ENCODE data around the gene THOC6.

The THOC6 gene

DNA sequence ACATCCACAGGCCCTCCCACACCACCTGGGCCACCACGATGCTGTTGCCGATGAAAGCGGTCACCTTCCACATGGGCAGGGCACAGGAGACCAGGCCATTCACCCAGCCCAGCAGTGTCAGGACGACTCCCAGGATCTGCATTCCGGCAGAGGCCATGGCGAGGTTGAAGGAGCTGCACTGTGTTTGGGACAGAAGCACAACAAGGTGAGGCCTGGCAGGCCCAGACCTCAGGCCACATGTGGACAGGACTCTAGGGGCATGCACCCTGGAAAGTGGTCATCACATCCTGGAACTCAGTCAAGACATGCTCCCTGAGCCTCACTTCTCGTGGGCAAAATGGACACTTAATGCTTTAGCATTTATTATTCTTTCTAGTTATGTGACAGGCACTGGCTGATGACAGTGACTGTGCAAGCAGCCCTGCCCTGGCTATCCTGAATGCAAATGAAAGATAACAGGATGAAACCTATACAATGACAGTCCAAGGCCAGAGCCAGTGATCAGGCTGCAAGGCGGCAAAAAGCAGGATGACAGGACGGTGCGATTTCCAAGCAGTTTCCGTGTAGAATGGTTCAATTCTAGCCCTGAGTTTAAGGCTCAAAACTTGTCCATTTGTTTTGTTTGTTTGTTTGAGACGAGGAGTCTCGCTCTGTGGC lies 7.8 kb upstream of the THOC6 start:
- DNase-seq (ENCODE audit: low read depth), result no peak

DNA sequence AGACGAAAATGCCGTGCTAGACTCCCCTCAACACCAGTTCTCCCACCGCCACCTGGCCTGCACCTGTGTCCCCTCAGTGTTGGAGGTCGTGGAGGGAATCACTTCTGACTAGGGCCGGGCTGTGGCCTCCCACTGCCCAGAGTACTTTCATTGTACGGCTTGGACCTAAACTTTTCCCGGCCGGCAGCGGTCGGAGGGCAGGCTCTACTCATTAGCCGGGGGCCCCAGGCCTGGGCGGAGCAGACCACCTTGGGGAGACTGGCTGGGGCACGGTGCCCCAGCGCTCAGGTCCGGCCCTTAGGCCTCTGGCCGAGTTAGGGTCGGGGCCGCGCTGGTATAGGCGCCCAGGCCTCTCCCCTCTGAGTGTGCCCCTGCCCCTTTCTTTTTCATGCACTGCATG lies 6.5 kb upstream of the THOC6 start:
- no peak for DNase-seq (ENCODE audit: low read depth)

DNA sequence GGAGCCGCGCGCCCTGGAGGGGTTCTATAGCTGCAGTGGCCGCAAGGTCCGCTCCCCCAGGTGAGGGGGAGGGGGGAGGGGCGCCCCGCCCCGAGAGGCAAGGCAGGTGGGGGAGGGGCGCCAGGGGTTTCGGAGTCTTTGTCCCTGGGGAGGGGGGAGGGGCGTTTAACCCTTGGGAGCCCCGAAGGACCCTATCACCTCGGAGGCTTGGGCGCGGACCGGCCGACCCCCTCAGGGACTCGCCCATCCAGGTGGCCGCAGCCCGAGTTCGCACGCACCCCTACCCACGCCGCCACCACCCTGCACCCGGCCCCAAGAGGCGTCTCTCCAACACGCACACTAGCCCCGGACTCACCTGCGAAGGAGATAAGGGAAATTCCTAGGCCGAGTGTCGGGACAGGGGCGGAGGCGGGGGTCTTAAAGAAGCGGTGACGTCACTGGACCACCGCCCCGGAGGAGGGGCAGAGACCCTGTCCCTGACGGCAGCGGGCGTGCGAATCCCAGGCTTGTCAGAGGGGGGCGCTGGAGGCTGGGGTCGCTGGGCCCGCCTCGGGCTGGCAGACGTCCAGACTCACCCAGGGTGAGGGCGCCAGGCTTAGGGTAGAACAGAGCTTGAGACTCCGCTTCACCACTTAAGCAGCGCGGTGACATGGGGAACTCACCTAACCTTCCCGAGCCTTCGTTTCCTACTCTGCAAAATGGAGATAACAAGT lies 5.9 kb upstream of the THOC6 start, which contains the start of gene CLDN6:
TSS of gene CLDN6 (minus strand) at position 390 of the 713 bp plus-strand sequence. CDS start 2,162 bp downstream, outside the sequence.
- no peak for DNase-seq (ENCODE audit: low read depth)

DNA sequence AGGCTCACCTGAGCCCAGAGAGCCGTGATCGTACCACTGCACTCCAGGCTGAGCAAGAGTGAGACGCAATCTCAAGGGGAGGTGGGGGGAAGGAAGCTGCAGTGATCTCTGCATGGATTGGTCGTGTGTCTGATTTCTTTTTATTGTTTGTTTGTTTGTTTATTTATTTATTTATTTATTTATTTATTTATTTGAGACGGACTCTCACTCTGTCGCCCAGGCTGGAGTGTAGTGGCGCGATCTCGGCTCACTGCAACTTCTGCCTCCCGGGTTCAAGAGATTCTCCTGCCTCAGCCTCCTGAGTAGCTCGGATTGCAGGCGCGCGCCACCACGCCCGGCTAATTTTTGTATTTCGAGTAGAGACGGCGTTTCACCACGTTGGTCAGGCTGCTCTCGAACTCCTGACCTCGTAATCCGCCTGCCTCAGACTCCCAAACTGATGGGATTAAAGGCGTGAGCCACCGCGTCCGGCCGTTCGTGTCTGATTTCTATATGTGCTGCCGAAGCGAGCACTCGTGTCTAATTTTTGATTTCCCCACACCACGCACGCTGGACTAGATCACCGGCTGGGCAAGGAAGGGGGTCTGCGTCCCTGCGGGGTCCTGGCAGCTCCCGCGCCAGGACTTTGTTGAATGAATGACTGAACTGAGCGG lies 4.1 kb upstream of the THOC6 start:
- DNase-seq (ENCODE audit: low read depth), result no peak

DNA sequence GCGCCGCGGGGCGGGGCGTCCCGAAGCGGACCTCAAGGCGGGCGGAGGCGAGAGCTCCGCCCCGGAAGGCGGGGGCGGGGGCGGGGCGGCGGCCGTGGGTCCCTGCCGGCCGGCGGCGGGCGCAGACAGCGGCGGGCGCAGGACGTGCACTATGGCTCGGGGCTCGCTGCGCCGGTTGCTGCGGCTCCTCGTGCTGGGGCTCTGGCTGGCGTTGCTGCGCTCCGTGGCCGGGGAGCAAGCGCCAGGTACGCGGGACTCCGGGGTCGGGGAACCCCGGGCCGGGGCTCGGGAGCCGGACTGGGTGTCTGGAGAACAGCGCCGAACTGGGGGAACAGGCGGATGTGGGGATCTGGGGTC lies 3.6 kb upstream of the THOC6 start, which contains the start of gene TNFRSF12A:
TSS of gene TNFRSF12A (plus strand) at position 122 of the 357 bp plus-strand sequence. CDS start at position 152, 30 bp downstream.
- peak; percentile 83 for DNase-seq (ENCODE audit: low read depth)

DNA sequence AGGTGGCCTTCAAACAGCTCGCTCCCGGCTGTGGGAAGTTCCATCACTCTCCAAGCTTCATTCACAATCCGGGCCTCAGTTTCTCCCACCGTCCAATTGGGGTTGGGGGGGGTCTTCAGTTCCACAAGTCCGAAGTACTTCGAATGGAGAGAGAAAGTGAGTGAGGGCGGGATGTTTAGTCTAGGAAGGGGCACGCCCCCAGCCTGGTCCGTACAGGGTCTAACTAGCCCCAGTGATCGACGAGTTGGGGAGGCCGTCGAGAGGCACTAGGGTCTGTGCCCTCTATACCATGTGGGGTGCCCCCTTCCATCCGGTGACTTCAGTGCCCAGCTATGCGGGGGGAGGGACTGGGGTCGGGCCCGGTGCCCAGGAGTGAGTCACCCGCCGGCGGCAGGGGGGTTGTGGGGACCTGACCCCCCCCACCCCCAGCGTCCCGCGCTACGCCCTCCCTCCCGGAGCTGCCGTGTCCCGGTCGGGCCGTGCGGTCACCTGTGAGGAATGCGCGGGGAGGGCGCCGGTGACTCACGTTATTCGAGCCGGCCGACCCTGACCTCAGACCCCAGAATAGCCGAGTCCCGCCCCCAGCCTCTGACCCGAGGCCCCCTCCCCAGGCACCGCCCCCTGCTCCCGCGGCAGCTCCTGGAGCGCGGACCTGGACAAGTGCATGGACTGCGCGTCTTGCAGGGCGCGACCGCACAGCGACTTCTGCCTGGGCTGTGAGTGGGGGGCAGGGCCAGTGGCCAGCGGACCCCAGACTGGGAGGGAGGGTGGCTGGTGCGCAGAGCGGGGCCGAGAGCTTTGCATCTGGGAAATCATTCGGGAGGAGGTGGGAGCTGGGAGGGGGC lies 3.0 kb upstream of the THOC6 start:
- peak; percentile 93 for DNase-seq (ENCODE audit: low read depth)

DNA sequence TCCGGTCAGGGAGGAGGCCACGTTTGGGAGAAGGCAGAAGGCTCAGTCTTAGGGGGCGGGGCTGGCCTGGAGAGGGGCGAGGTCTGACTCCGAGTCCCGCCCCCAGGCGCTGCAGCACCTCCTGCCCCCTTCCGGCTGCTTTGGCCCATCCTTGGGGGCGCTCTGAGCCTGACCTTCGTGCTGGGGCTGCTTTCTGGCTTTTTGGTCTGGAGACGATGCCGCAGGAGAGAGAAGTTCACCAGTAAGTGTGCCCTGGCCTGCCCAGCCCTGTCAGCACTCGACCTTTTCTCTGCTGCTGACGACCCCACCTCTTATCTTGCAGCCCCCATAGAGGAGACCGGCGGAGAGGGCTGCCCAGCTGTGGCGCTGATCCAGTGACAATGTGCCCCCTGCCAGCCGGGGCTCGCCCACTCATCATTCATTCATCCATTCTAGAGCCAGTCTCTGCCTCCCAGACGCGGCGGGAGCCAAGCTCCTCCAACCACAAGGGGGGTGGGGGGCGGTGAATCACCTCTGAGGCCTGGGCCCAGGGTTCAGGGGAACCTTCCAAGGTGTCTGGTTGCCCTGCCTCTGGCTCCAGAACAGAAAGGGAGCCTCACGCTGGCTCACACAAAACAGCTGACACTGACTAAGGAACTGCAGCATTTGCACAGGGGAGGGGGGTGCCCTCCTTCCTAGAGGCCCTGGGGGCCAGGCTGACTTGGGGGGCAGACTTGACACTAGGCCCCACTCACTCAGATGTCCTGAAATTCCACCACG lies 2.2 kb upstream of the THOC6 start:
- DNase-seq (ENCODE audit: low read depth), result peak; percentile 97

DNA sequence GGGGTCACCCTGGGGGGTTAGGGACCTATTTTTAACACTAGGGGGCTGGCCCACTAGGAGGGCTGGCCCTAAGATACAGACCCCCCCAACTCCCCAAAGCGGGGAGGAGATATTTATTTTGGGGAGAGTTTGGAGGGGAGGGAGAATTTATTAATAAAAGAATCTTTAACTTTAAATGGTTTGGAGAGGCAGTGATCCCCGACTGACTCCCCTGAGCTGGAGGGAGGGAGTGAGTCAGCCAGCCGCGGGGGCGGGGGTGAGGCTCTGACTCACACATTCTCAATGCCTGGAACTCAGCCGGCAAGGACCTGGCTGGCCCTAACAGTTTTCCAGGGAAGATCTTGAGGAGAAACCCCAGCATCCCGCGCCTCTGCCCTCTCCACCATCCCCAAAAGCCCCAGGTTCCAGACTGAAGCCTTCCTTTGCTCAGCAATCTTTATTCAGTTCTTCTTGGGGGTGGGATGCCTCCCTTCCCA lies 1.6 kb upstream of the THOC6 start:
- DNase-seq (ENCODE audit: low read depth), result peak; percentile 96

DNA sequence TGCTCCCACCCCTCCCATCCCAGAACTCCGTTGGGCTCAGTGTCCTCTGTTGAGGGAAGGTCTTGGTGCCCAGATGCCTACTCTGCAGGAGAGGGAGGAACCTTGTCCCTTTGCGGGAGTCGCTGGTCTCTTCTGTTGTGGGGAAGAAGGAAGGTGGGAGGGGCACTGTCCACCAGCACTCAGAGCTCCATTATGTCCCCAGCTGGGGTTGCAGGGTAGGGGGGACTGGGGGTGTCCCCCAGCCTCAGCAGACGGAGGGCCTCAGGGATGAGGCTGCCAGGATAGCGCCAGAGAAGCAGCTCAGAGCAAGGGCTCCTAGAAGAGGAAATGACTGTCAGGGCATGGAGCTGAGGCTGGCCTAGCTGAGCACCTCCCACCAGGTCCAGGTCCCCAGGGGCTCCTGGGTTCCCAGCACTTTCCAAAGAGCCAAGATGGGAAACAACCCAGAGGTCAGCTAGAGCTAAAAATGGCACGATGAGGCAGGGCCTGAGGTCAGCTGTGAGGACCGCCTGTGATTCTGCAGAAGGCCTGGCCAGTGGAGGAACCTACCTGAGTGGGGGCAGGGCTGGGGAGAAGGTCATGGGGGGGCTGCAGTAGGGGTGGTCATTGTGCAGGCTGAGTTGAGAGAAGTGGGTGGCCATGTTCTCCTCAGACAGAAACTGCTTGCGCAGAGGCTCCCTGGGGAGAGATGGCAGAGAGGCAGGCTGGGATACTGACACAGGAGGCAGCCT lies 986 bp upstream of the THOC6 start:
- no peak for DNase-seq (ENCODE audit: low read depth)

DNA sequence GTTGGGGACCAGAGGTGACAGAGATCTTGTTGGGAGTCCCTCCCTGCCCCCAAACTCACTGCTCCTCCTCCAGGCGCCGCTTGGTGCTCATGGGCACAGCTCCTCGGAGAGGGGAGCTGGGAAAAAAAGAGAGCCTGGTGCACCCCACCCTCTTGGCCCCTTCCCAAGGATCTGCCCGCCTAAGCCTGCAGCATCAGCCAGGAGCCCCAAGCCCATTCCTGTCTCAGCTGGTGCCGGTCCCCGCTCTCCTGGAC lies 493 bp upstream of the THOC6 start:
- DNase-seq (ENCODE audit: low read depth), result peak; percentile 85

DNA sequence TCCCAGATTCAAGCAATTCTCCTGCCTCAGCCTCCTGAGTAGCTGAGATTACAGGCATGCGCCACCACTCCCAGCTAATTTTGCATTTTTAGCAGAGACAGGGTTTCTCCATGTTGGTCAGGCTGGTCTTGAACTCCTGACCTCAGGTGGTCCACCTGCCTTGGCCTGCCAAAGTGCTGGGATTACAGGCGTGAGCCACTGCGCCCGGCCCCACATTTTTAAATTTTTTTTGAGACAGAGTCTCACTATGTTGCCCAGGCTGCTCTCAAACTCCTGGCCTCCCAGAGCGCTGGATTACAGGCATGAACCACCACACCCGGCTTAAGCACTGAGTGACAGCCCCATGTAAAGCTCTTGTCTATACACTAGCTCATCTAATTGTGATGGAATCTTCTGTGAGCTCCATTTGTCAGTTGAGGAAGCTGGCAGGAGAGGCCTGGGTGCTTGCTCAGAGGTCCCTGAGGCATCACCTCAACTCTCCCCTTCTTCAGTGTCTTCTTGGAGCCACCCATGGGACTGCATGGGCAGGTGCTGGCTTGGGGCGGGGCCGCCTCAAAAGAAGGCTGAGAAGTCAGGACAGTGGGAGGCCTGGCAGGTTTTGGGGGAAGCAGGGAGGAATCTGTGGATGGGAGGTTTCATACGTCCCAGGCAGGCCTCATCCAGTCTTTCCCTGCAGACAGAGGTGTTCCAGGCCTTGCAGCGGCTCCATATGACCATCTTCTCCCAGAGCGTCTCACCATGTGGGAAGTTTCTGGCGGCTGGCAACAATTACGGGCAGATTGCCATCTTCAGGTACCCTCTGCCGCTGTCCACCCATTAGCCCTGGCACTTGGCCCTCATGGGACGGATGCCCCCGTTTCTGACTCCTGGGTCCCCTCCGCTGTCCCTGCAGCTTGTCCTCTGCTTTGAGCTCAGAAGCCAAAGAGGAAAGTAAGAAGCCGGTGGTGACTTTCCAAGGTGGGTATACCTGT lies 1.5 kb downstream of the THOC6 start:
- DNase-seq (ENCODE audit: low read depth), result no peak

DNA sequence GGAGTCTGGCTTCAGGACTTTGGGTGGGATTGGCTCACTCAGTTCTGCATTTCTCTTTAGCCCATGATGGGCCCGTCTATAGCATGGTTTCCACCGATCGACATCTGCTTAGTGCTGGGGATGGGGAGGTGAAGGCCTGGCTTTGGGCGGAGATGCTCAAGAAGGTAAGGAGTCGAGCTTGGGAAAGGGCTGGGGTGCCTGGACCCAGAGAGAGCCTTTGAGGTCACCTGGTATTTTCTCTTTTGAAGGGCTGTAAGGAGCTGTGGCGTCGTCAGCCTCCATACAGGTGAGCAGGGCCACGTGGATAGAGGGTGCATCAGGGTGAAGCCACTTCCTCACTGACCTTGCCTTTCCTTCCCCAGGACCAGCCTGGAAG lies 2.2 kb downstream of the THOC6 start:
- DNase-seq (ENCODE audit: low read depth), result no peak

DNA sequence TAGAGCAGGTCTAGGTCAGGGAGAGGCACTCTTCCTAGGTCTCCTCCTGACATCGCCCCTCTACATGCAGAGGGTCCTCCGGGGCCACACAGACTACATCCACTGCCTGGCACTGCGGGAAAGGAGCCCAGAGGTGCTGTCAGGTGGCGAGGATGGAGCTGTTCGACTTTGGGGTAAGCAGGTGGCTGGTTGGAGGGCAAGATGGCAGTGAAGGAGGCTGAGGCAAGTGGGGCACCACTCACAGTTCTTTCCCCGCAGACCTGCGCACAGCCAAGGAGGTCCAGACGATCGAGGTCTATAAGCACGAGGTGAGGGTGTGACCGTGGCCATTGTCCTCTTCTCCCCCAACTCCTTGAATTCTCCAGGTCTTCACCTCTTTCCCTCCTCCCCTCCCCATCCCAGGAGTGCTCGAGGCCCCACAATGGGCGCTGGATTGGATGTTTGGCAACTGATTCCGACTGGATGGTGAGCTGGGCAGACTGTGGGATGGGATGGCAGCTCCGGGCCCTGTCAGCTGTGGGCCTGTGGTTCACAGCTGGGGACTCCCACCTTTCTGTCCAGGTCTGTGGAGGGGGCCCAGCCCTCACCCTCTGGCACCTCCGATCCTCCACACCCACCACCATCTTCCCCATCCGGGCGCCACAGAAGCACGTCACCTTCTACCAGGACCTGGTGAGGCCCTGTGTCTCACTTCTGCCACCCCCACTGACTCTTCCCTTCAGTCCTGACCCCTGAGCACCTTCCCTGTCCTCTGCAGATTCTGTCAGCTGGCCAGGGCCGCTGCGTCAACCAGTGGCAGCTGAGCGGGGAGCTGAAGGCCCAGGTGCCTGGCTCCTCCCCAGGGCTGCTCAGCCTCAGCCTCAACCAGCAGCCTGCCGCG lies 3.0 kb downstream of the THOC6 start:
- DNase-seq (ENCODE audit: low read depth), result no peak

DNA sequence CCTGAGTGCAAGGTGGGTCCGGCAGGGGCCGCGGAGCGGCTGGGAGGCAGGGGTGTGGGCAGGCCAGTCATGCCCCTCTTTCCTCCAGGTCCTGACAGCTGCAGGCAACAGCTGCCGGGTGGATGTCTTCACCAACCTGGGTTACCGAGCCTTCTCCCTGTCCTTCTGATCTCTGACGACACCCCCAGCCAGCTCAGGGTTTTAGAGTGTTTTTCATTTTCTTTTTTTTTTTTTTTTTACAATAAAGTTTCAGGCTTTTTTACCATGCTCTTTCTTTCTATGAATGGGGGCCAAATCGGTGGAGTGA lies 3.6 kb downstream of the THOC6 start:
- no peak for DNase-seq (ENCODE audit: low read depth)

DNA sequence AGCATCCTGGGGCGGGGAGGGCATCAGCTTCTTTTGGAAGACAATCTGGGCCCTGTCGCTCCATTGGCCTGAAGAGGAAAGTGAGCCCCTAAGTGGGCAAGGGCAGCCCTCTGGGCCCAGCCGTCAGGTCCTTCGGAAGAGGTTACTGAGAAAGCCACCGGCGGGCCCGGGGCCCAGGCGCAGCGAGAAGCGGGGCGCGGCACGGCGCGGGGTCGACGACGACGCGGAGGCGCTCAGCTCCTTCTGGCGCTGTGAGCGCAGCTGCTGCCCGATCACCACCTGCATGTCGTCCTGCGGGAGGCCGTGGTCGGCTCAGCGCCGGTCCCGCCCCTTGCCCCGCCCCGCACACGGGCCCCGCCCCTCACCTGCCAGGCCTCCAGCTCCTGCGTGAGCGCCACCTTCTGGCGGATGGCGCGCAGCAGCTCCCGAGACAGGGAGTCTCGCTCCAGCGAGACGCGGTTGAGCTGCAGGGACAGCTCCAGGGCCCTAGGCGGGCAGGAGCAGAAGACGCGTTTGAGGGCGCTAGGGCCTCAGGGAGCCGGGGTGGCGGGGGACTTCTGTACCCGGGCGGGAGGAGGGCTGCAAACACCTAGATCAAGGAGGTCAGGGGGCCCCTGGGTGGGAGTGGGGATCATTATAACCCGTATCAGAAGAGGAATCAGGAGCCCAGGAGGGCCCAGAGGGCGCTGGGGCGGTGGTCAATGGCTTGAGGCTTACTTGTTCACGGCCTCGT lies 4.3 kb downstream of the THOC6 start:
- peak; percentile 70 for DNase-seq (ENCODE audit: low read depth)

DNA sequence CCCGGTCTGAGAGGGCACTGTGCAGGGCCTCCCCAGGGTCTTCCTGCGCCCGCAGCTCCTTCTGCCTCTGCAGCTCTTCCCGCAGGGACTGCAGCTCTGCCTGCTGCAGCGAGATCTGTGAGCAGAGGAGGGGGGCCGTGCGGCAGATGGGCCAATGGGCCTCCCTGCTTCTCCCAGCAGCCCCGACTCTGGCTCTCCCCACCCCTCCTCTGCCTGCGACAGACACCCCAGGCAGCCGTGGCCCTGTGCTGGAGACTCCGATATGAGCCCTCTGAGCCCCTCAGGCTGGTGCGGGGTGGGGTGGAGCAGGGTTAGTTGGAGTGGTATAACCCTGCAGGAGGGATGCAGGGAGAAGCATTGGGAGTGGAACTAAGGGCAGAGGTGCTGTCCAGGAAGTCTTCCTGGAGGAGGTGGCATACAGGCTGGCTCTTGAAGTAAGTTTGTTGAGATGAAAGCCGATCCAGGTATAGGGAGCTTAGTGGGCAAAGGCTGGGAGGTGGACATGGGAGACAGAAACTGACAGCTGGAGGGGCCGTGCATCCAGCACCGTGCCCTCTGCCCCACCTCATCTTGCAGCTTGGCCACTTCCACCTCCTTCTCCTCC lies 5.0 kb downstream of the THOC6 start:
- no peak for DNase-seq (ENCODE audit: low read depth)

DNA sequence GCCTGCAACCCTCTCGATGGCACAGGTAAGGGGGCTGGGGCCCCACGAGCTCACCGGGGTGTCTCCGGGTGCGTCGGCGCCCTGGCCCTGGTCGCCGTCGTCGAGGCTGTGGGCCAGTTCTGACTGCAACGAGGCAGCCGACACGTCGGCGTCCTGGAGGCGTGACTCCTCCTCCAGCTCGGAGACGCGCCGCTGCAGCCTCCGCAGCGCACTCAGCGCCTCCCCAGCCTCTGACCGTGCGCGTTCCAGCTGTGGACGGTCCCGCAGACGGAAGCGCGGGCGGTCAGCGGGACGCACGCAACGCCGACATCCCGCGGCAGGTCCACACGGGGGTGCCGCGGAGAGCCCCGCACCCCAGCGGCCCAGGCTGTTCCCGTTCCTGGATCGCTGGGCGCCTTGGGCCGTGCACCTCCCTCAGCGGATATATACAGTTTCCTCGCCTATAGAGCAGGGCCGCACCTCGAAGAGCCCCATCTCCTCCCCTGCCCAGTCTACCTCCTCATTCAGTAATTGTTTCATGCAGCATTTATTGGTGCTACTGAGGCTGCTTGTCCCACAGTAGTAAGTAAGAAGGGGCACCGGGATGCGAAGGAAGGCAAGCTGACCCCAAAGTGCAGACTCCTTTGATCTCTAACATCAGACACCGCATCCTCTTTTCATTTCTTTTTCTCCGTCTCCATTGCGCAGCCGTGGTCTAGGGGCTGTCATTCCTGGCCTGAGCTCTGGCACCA lies 5.8 kb downstream of the THOC6 start:
- no peak for DNase-seq (ENCODE audit: low read depth)
